ENCODE data around the gene PLCL1.

- TF ChIP-seq MYC (IDR thresholded peaks at IDR 0.05; ENCODE audit: low read depth, low read length) (no peak), GATA2 (IDR thresholded peaks at IDR 0.05; ENCODE audit: insufficient read depth, insufficient read length, low read depth, low read length) (no peak), CTCF (IDR thresholded peaks at IDR 0.05; ENCODE audit: extremely low read depth in 1 of 2, insufficient read depth in 1 of 2, low read depth in 1 of 2, low read length in 2 of 2) (no peak), POLR2AphosphoS5 (IDR thresholded peaks at IDR 0.05; ENCODE audit: insufficient read depth, low read depth, low read length) (no peak), JUN (IDR thresholded peaks at IDR 0.05; ENCODE audit: borderline replicate concordance, insufficient read depth, insufficient read length, low read depth) (no peak), POLR2A (IDR thresholded peaks at IDR 0.05; ENCODE audit: low read depth, low read length) (no peak)
Measured at GRCh38 chr2:197866455-197866854, 62.1 kb downstream of the PLCL1 start.
